ENCODE results near the gene SLC39A11.

DNA sequence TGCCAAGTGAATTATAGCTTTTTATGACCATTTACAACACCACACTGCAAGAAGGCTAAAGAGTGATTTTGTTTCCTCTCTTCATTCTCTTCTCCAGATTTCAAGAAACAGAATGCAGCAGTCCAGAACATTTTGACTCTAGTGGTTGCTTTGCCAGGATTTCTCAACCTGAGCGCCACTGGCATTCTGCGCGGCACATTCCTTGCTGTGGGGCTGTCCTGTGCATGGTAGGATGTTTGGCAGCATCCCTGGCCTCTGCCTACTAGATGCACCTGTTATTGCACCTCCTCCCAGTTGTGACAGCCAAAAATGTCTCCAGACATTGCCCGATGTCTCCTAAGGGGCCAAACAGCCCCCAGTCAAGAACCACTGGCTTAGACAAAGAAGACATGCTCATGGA, 25.7 kb upstream of the SLC39A11 start:
- TF ChIP-seq EZH2phosphoT487 (IDR thresholded peaks at IDR 0.05; ENCODE audit: low read depth): no peak
- TF ChIP-seq, protein P1, sequence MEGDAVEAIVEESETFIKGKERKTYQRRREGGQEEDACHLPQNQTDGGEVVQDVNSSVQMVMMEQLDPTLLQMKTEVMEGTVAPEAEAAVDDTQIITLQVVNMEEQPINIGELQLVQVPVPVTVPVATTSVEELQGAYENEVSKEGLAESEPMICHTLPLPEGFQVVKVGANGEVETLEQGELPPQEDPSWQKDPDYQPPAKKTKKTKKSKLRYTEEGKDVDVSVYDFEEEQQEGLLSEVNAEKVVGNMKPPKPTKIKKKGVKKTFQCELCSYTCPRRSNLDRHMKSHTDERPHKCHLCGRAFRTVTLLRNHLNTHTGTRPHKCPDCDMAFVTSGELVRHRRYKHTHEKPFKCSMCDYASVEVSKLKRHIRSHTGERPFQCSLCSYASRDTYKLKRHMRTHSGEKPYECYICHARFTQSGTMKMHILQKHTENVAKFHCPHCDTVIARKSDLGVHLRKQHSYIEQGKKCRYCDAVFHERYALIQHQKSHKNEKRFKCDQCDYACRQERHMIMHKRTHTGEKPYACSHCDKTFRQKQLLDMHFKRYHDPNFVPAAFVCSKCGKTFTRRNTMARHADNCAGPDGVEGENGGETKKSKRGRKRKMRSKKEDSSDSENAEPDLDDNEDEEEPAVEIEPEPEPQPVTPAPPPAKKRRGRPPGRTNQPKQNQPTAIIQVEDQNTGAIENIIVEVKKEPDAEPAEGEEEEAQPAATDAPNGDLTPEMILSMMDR (IDR thresholded peaks at IDR 0.05; ENCODE audit: low read depth, low read length): no peak

Data from OCI-LY3 (cell line).